Breast epithelium (tissue), 3 donors: ENCODE results near the gene RPL26.

Source experiments
- POLR2A ChIP-seq: fragments of 450-650 bp; IDR thresholded peaks from one replicate; pipeline ENCODE4 v1.6.1; 2016; ENCODE audit warnings: antibody characterized with exemption, mild to moderate bottlenecking, moderate library complexity
- TF ChIP-seq, protein P1 (sequence below), 3 donors: fragments of 450-650 bp; IDR thresholded peaks; one replicate each; pipeline ENCODE4 v1.5.1; 2016 to 2017; ENCODE audit warnings: antibody characterized with exemption in 3 of 3, mild to moderate bottlenecking in 3 of 3, moderate library complexity in 3 of 3

DNA sequence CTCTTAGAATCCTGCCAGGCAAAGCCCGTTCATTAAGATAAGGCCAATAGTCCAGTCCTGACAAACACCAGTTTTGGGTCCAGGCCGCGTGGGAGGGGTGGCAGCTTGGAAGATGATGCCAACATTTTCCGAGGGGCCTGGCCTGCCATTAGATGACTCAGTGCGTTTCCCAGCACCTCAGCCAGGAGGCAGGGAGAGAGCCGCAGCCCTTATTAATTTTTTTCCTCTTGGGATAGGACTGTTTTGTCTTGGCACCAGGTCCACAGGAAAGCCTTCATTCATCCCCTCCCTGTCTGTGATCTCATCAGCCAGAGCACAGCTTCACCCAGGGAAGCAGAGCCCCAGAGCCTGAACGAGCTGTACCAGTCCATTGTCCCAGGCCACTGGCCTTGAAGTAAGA is 48.0 kb upstream of the RPL26 start:
- TF ChIP-seq, protein P1, sequence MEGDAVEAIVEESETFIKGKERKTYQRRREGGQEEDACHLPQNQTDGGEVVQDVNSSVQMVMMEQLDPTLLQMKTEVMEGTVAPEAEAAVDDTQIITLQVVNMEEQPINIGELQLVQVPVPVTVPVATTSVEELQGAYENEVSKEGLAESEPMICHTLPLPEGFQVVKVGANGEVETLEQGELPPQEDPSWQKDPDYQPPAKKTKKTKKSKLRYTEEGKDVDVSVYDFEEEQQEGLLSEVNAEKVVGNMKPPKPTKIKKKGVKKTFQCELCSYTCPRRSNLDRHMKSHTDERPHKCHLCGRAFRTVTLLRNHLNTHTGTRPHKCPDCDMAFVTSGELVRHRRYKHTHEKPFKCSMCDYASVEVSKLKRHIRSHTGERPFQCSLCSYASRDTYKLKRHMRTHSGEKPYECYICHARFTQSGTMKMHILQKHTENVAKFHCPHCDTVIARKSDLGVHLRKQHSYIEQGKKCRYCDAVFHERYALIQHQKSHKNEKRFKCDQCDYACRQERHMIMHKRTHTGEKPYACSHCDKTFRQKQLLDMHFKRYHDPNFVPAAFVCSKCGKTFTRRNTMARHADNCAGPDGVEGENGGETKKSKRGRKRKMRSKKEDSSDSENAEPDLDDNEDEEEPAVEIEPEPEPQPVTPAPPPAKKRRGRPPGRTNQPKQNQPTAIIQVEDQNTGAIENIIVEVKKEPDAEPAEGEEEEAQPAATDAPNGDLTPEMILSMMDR (IDR thresholded peaks at IDR 0.05), result no peak
- TF ChIP-seq POLR2A, result no peak
